NCI-H2029 (cell line): ENCODE data around the gene PRKCA.

ENCODE experiments used
- DNase-seq: peaks from one replicate; lab custom pipeline; 2025; lab: John Stamatoyannopoulos, UW

Gene PRKCA

DNA sequence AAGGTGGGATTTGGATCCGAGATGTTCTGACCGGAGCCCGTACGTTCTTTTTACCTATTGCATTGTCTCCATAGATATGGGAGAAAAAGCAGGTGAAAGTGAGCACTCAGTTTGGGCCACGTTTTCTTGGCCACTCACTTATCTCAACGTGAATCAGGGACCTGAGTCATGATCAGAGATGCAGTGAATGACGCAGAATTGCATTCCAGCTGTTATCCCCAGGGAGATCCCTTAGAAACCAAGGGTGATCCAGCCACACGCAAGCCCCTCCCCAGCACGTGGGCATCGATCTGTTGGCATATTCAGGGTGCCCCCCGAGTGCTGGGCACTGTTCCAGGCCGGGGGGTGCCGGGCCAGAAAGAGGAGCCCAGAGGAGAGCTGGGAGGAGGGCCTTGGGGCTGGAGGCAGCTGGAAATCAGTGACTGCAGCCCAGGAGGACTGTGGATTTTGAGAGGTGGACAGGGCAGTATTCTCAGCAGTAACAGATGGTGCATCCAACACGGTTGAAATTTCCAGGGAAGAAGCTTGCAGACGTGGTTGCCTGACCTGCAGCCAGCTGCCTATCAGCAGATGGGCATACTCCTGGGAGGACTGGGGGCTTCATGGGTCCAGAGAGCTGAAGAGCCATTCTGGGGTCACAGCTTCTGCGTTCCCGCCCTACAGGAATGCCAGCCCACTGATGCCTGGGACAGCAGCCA lies 445.3 kb downstream of the PRKCA start:
- no peak for DNase-seq

DNA sequence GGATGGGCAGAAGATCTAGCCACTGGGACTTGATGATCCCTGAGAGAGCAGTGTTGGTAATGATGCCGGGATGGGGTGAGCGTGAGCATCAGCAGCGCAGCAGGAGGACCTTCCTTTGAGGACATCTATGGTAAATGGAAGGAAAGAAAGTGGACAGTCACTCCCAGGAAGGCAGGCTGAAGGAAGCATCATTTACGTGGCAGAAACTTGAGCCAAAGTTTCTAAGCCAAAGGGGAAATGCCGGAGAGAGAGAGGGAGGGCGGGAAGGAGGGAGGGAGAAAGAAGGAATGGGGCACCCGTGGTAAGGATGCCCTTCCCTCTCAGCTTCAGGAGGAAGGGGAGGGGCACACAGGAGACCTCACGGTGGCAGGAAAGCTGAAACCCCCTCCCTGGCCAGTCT lies 446.2 kb downstream of the PRKCA start:
- DNase-seq: no peak

DNA sequence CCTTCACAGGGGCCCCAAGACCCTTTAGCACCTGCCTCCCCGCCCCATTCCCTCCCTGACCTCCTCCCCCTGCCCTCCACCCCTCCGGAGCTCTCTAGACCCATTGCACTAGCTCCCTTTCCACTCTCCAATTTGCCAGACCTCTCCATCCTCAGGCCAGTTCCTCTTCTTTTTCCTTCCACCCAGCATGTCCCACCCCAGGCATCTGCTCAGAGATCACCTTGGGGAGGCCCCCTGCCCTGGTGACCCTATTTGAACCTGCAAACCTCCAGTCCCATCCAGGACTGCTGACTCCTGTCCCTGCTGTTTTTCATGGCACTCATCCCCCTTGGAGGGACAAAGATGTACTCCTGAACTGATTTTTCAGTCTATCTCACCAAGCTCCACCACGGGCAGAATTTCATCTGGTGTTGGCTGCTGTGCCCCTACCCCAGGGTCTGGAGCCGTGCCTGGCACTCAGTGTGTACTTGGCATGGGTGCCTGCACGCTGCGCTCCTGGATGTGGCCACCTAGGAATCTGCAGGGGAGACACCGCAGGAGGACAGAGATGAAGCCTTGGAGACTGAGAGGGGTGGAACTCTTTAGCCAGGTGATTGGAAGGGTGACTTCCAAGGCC lies 446.9 kb downstream of the PRKCA start:
- DNase-seq: no peak

DNA sequence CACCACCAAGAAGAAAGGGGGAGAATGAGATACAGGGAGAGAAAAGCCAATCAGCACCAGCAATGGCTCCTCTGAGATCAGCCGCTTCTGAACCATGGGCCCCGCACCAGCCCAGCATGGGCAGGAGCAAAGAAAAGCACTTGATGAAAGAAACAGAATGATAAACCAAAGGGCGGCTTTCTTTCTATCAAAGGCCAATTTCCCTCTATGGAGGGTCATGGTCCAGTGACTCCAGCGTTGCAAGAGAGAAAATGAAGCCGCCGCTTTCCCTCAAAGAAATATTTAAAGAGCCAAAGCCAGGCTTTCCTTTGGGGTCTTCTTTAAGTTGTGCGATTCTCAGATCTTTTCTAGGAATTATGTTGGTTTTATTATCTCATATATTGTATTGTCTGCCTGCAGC lies 447.7 kb downstream of the PRKCA start:
- DNase-seq: no peak

DNA sequence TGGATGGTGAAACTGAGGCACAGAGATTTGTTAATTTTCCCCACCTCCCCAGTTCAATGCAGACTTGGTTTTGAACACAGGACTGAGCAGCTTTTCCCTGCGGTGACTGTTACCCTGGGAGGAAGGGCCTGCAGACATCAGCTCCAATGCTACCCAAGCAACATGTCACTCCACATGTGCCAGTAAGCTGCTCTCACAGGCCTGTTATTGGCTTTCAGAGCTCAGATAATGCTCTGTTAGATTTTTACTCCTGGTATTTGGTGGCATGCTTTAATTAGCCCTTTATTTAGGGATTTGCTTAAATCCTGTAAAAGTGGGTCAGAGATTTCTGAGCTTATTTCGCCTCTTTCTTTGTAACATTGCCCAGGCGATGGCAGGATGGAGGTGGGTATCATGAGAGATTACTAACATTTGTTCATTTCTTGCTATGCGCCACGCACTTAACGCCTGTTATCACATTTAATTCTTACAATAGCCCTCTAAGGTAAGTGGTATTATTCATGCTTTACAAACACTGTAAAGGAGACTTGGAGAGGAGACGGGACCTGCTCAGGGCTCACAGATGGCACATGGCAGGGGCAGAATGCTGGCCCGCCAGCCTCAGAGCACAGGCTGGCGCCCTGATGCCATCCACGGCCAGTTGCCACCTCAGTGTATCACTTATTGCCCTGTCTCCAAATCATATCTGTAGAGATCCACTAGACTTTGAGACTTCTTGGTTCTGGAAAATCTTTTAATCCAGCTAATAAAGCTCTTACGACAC lies 448.5 kb downstream of the PRKCA start:
- DNase-seq: no peak

DNA sequence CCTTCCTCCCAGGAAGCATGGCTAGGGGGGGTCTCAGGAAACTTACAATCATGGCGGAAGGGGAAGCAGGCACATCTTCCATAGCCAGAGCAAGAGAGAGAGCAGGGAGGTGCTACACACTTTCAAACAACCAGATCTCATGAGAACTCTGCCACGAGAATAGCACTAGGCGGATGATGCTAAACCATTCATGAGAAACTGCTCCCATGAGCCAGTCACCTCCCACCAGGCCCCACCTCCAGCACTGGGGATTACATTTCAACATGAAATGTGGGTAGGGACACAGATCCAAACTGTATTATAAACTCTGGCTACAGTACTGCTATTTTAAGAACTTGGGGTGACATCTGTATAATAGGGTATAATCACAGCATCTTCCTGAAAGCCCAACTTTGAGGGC lies 449.4 kb downstream of the PRKCA start:
- no peak for DNase-seq

DNA sequence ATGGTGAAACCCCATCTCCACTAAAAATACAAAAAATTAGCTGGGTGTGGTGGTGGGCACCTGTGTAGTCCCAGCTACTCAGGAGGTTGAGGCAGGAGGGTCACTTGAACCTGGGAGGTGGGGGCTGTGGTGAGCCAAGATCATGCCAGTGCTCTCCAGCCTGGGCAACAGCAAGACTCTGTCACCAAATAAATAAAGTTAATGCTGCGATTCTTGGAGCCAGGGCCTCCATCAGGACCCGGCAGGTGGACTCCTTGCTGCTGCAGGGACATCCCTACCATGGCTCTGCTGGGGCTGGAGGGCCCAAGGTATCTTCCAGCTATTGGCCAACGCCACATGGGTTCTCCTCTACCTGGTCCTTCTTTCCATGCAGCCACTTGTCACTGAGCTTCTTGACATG lies 450.0 kb downstream of the PRKCA start:
- DNase-seq: no peak

DNA sequence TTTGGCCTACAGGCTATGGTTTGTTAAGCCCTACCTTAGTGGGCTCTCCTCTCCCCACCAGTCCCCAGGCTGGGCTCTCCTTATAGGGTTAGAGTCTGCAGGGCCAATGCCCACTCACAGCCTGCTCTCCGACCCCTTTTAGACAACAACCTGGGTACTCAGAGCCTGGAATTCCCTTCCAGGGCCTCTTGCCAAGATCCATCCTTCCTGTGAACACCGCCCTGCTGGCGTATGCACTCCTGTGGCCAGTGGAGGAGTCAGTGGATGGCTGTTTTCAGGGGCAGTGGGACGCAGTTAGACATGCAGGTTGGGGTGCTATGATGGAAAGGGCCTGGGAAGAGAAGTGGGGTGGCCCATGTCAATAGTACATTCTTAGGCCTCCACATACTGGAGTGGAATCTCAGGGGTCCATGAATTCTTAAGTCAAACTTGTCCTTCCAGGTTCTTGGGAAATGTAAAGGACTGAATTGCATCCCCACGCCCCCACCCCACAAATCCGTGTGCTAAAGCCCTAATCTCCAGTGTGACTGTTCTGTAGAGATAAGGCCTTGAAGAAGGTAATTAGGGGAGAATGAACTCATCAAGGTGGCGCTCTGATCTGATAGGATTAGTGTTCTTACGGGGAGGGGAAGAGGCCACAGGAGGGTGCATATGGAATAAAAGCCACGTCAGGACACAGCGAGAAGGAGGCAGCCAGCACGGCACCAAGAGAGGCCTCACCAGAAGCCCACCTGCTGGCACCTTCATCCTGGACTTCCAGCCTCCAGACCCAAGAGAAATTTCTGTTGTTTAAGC lies 450.9 kb downstream of the PRKCA start:
- peak; percentile 12 for DNase-seq

DNA sequence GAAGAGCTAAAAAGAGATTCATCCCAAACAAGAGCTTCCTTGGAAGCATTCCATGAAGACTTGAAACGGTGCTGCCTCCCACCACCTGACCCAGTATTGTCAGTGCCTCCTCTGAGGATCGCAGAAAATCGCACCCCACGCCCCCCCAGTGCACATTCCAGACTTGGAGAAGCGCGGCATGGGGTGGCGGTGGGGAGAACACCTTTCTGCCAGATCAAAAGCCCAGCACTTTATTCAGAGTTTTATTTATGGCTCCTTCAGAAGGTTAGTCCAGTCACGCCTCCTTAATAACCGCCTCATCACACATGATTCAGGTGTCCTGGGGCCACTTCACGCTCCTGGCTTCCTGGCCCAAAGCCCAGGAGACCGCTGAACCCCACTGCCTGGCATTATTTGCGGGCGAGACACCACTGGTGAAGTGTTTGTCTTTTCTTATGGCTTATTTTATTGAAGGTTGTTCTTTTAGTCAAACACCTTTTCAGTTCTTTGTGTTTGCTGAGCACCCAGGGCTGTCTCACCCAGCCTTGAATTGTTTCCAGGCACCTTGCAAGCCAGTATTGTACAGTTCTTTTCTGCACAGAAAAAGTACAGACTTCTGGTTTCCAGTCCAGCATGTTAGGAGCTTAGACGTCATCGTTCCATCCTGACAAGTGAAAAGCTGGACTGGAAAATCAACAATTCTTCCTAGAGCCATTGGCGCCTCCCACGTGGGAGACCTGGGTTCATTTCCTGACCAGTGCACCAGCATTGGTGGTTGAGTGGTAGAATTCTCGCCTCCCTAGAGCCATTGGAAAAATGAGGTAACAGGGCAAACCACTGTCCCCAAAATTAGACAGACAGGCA lies 452.9 kb downstream of the PRKCA start:
- DNase-seq: peak; percentile 88

DNA sequence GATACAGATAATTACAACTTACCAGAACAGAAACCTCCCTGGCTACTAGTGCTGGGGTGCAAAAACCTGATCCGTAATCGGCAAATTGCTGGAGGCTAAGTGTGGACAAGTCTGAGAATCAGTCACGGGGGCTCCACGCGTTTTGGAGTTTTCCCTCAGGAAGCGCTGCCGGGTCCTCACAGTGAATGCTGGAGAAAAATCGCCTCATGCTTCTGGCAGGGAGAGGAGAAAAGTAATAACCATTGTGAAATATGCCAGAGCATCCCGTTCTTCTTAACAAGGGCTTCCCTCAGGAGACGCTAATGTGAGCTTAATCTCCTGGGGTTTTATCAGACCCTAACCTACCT lies 453.5 kb downstream of the PRKCA start:
- no peak for DNase-seq

DNA sequence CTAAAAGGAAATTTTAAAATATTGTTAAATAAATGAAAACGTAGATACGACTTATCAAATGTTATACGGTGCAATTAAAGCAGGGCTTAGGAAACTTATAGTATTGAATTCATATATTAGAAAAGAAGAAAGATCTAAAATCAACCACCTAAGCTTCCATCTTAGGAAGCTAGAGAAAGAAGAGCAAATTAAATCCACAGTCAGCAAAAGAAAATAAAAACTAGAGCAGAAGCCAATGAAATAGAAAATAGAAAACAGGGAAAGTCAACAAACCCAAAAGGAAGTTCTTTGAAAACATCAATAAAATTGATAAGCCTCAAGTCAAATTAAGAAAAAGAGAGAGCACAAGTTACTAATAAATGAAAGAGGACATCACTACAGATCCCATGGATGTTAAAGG lies 457.9 kb downstream of the PRKCA start:
- DNase-seq: no peak

DNA sequence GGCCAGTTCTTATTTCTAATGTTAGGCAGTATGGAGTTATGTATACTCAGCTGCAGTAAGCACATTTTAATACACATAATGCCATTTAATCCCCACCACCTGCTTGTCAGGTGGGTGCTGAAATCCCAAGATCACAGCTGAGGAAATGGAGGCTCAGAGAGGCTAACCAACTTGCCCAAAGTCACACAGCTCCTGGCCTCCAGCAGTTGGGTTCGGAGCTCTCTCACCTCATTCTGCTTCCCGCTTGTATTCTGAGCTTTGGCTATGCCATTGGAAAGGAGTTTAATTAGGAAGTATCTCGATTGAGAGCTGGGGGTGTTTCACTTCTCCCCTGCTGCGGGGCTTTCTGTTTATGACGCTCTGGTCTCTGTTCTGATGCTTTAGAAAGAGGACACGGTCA lies 459.9 kb downstream of the PRKCA start:
- no peak for DNase-seq

DNA sequence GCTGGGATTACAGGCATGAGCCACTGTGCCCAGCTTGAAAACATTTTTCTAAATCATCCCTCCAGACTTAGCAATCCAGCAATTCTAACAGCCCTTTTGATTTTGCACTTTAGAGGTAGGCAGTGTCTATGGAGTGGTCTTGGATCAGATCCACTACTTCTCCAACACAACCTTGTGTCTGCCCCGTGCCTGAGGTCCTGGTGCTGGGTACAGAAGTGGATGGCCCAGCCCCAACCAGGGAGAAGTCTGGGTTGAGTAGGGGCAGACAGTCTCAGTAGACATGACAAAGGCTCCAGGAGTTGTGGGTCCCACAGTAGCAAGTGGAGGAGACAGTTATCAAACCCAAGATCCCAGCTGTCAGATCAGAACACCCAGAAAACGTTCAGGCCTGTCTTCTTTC lies 460.6 kb downstream of the PRKCA start:
- no peak for DNase-seq

DNA sequence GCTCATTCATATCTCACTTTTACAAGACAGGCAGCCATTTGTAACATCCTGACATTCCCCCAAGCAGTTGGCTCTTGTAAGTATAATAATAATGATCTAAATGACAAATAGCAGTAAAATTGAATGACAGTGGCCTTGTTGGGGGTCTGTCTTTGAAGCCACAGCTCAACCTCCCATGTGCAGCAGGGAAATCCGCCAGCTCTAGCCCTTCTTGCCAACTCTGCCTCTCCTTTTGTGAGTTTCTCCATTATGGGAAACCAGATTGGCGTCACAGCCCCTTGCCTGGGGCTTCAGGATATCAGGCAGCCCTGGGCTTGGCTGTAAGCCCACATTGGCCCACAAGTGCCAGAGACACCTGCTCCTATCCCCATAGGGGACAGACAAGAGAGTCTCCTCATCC lies 462.1 kb downstream of the PRKCA start:
- DNase-seq: peak; percentile 65

DNA sequence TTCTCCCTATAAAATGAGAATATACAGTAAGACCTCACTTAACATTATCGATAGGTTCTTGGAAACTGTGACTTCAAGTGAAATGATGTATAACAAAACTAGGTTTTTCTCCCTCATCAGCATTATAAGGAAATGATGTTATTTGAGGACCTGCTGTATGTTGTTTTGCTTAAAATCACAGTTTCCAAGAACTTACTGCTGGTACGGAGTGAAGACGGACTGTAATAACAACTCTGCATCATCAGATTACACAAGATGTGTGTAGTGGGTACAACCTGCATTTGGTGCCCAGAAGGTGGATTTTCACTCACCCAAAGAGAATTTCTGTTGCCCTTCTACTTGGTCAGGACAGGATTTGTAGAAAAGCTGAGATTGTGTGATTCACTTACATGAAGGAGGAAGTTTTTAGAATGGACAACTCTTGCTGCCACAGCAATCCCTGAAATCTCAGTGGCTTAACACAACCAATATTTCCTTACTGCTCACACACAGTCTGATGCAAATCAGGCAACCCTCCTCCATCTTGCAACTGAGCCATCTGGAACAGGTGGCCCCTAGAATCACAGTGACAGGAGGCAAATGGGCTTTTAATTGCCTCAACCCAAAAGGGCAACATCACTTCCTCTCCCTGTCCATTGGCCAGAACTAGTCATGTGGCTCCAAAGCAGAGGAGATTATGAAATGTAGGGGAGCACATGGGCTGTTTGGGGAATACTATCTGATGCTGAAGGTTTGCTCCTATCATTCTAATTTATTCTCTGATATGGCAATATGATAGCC lies 464.9 kb downstream of the PRKCA start:
- DNase-seq: no peak

DNA sequence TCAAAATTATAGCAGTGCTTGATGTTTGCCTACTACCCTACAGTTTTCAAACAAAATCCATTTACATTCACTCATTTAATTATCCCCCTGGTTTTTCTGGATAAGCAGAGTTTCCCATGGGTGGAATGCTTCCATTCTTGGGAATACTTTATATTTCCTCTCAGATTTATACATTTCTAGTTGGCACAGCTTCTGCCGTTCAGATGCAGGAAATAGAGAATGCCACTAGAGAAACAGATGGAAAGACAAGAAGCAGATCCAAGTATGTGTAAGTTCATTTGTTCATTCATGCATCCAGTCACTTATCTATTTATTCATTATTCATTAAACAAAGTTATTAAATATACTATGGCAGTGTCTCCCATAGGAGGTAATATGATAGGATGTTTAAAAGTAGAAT lies 467.5 kb downstream of the PRKCA start:
- no peak for DNase-seq

DNA sequence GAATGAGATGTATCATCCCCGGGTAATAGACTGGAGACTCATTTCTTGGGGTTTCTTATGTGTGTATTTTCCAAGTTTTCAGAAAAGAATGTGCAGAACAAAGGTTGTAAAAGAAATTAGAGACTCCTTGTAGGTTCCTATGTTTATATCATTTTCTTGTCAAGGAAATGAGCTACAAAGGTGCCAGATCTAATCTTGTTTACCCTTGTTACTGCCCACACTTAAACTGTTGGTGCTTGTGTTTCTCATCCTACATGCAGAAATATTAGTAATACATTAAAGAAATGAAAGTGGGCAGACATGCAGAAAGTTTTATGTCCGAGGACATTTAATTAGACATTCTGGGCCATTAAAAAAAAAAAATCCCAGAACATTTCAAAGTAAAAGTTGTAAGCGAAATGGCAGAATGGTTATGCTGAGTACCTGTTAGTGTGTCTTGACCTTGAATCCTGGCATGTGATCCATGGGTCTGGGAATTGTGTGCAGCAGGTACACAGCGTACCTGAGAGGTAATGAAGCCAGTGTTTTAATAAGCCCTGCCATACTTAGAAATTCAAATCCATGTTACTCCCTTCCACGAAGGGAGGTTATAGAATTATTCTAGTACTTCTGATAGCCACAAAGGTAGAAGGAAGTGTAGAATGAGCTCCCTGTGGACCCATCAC lies 469.9 kb downstream of the PRKCA start:
- DNase-seq: no peak

DNA sequence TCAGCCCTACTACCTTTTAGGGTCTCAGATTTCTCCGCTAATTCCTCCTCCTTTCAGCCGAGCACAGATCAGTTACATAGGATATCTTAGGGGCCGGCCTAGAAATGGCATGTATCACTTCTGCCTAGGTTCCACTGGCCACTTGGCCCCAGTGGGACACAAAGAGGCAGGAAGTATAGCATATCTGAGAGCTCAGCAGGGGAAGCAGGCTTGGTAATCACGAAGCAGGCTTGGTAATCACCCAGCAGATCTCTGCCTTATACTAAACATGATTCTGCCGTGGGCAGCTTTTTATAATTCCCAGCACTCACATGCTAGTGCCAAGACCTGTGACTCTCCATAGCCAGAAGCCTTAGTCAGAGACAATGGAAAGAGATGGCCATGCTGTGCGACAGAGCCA lies 472.9 kb downstream of the PRKCA start:
- DNase-seq: no peak

DNA sequence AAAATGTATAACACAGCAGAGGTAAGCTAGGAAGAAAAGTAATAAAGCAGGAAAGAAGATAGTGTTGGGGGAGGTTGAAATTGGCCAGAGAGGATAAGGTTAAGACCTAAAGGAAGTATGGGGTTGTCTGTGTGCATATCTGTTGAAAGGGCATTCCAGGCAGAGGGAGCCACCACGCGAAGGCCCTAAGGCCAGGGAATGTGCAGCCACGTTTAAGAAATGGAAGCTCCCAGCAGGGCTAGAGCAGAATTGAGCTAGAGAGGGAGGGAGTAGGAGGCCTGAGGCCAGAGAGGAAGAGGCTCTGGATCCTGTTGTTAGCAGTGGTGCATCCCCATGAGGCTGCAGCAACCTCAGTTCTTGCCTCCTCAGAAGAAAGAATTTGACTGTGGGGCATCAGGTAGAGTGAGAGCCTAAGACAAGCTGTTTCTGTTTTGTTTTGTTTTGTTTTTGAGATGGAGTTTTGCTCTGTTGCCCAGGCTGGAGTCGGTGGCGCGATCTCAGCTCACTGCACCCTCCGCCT lies 473.5 kb downstream of the PRKCA start:
- DNase-seq: no peak

DNA sequence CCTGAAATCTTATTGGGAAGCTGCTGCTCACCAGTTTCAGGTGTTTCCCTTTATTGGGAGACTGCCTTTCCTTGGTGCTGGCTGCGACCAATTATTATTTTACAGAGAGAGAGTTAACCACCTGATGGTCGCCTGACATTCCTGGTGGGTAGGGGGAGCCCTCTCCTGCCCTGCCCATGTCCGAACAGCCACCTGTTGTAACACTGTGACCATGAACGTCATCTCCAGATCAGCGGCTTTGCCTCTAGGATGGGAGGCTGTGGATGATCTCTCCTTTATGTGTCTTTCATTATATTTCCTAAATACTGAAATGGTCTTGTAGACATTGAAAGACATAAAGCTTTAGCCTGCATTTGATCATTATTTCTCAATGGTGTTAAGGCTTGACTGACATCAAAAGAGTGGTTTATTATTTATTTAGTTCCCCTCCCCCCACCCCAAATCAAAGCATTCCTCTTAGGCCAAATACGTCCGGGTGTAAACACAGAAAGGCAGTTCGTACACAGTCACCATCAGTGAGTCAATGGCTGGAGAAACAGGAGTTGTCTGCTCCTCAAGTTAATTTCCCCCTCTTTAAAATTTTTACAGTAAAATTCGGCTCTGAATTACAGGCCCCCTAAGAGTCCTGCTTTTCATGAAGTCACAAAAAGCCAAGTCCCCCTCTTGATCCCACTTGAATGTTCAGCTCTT lies 474.7 kb downstream of the PRKCA start:
- DNase-seq: no peak
